HPDE6-E6E7 (cell line): ENCODE data around the gene HSPG2.
A peak's percentile ranks its signal among the peaks of the same experiment; 100 is the strongest.
"Not testable (repeated sequence)": the region's sequence is repeated elsewhere in the genome, so short reads cannot be mapped to it uniquely, and the experiment has no call there.

Source experiments
- DNase-seq: peaks from one replicate; pipeline ENCODE4 v3.0.0; 2011; ENCODE audit warnings: missing footprints; ENCODE audit errors: extremely low spot score

HSPG2 gene

DNA sequence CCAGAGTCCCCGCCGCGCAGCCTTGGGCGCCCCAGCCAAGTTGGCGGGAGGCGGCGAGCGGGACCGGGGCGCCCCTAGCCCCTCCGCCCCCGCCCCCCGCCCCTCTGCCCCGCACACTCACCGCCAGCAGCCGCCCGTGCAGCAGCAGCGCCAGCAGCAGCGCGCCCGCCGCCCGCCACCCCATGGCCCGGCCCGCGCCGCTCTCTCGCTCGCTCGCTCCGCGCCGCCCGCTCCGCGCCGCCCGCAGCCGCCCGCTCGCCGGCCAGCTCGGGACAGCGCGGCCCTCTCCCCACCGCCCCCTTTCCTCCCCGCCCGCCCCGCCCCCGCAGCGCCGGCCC, at the start of gene HSPG2:
Gene HSPG2, minus strand, starts transcription at position 277 of the 338 bp plus-strand sequence. Its CDS starts 93 bp downstream, at position 184.
- DNase-seq: no peak

DNA sequence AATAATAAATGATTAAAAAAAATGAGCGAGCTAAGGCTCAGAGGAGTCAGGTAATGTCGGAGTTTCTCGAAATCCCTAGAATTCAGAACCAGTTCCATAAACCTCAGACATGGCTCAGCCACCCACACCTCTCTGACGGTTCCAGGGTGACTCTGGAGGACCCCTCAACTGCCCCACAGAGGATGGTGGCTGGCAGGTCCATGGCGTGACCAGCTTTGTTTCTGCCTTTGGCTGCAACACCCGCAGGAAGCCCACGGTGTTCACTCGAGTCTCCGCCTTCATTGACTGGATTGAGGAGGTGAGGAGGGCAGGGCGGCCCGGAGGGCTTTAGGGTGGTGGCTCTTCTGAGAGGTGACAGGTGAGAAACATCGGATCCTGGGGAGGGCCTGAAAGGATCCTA, 49.3 kb upstream of the HSPG2 start:
- DNase-seq: not testable (repeated sequence)

DNA sequence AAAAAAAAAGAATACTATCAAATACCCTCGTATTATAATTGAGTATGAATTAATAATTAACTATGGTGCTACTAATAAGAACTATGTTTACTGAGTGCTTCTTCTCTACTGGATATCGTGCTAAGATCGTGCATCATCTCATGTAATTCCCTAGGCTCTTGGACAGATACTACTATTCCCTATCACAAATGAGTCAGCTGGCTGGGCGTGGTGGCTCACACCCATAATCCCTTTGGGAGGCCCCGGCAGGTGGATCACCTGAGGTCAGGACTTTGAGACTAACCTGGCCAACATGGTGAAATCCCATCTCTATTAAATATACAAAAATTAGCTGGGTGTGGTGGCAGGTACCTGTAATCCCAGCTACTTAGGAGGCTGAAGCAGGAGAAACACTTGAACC, 48.8 kb upstream of the HSPG2 start:
- not testable (repeated sequence) for DNase-seq

DNA sequence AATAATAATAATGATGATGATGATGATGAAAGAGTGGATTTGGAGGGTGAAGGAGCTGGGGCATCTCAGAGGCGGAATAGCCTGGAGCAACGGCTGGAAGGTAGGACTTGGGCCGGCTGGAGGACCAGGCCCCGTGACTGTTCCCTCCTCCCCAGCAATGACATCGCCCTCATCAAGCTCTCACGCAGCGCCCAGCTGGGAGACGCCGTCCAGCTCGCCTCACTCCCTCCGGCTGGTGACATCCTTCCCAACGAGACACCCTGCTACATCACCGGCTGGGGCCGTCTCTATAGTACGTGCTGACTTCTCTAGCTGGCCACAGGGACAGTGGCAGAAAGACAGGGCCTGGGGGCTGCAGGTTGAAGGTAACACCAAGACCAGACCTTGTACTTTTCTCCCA, 46.4 kb upstream of the HSPG2 start:
- DNase-seq: not testable (repeated sequence)

DNA sequence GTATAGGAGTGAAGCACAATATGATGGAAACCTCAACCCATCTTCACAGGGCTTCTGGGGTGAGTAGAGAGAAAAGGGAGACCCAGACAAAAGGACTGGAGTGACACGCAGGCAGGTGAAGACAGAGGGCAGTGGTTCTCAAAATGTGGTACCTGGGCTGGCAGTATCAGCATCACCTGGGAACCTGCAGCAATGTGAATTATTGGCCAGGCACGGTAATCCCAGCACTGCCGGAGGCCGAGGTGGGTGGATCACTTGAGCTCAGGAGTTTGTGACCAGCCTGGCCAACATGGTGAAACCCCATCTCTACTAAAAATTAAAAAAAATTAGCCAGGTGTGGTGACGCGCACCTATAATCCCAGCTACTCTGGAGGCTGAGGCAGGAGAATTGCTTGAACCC, 45.0 kb upstream of the HSPG2 start:
- not testable (repeated sequence) for DNase-seq

DNA sequence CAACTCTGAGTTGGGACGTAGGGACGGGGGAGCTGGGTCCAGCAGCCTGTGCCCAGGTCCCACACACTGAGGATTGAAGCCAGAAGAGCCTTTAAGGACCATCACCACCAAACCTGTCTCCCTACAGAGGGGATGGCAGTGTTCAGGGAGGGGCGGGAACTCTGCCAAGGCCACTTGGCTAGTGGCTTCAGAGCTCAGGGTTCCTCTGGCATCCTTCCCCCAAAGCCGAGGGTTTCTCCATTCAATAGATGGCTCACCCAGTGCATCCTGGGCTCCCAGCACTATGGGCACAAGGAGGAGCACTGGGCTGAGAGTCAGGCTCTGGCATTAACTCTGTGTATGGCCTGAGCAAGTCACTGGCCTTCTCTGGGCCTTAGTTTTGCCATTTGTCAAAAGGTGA, 44.1 kb upstream of the HSPG2 start:
- DNase-seq: not testable (repeated sequence)

DNA sequence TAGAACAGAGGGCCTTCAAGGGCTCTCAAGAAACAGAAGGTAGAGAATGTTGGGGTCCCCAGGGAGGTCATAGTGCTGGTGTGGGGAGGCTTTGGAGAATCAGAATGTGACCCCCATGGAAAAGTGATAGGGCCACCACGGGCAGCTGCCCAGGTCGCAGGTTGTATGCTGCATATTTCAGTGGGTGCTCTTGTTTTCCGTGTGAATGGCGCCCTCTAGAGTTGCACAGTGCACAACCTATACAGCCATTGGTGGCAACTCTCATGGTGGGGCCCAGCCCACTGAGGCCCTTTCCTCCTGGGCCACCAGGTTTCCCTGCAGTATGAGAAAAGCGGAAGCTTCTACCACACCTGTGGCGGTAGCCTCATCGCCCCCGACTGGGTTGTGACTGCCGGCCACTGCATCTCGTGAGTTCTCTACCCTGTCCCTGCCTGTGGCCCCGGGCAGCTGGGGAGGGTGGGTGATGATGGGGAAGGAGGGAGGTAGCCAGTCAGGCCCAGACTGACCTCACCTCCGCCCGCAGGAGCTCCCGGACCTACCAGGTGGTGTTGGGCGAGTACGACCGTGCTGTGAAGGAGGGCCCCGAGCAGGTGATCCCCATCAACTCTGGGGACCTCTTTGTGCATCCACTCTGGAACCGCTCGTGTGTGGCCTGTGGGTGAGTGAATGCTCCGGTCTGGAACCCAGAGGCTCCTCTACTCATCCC, 43.6 kb upstream of the HSPG2 start:
- DNase-seq: not testable (repeated sequence)

DNA sequence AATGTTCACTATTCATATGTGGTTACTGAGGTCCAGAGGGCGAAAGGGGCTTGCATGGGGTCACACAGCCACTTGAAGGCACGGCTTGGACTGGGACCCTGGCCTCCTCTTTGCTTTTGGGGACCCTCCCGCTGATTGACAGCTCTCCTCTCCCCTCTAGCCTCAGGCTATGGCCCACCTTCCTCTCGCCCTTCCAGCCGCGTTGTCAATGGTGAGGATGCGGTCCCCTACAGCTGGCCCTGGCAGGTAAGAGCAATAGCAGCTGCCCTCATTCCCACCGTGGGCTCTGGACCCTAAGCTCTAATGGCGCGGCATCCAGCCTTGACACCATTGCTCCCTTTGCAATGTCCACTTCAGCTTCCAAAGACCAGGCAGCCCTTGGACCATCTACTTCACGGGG, 41.1 kb upstream of the HSPG2 start:
- not testable (repeated sequence) for DNase-seq

DNA sequence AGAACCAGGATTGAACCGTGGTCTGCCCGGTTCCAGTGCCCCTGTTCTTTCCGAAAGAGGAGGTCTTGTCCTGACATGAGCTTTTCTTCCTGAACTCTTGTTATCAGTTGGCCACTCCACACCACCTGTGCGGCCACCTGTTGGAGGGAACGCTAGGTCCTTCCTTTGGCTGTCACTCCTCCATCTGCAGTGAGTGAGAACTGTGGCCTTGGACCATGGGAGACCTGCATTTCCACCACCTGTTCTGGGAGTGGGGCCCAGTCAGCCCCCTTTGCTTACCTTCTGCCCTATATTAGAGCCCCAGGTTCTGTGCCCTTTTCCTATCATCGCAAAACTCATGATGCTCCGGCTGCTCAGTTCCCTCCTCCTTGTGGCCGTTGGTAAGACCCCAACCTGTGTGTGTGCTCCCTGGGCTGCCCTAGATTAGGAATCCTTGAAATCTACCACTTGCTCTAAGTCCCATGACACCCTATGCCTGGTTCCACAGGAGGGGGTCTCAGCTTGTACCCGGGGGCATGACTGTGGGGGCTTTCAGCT, 39.7 kb upstream of the HSPG2 start, which contains the start of gene CELA3B:
Gene CELA3B, plus strand, starts transcription at position 320 of the 537 bp plus-strand sequence. Its CDS starts 18 bp downstream, at position 338.
- DNase-seq: not testable (repeated sequence)

DNA sequence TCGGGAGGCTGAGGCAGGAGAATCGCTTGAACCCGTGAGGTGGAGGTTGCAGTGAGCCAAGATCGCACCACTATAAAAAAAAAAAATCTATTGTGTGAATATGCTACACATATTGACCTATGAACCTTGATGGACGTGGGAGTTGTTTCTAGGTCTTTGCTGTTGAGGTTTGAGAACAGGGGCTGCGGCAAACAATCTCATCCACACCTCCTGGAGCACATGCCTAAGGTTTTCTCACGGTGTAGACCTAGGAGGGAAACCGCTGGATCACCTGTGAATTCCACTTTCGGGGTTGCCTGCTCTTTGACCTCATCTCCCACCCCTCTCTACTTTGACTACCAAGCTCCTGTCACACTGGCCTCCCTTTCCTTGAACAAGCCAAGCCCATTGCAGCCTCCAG, 38.2 kb upstream of the HSPG2 start:
- DNase-seq: not testable (repeated sequence)

DNA sequence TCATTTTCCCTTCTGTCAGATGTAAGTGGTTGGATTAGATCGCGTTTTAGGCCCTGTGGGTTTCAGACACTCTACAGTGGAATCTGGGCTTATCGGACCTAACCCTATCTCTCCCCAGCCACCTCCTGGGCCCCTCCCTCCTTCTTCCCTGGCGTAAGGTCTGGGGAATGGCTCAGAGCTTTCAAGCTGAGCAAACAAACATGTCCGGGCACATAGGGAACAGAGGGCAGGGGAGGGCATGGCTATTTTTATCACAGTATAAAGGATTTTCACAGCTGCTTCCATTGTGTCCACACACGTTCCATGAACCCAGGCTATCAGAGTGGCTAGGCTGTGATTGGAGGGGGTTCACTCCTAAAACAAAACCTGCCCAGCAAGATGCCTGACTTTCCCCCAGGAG, 37.6 kb upstream of the HSPG2 start:
- peak; percentile 53 for DNase-seq

DNA sequence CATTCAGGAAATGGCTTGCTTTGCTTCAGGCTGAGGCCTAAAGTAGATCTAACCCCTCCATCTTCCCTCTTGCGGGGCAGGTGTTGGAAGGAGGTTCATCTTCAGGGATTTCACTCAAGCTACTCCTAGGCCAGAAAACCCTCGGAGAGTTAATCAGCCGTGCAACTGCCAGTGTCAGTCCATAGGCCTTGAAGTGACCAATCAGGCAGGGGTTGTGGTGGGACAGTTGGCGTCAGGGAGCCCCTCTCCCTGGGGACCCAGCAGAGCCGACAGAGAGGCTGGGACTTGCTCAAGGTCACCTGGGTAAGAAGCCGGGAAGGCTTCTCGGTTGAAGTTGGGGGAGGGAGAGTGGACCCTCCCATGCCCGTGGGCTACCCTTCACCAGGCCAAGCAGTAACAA, 36.8 kb upstream of the HSPG2 start:
- DNase-seq: not testable (repeated sequence)

DNA sequence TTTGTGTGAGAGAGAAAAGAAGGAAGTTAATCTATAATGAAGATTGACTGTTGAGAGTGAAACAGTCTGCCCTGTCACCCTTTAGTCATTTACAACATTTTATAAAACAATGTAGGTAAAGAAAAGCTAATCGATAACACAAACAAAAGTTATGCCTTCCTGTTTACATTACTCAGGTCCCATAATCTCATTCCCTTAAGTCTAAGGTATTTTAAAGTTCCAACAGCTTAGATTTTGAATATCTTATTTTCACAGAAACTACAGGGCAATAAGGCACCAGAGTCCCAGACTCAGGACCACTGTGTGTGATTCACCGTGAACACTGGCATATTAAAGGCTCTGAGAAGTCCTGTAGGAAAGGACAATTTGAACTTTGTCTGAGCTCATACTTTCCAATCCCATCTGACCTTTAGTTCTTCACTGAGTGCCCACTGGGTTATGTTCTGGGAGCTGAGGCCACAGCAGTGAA, 35.9 kb upstream of the HSPG2 start:
- not testable (repeated sequence) for DNase-seq

DNA sequence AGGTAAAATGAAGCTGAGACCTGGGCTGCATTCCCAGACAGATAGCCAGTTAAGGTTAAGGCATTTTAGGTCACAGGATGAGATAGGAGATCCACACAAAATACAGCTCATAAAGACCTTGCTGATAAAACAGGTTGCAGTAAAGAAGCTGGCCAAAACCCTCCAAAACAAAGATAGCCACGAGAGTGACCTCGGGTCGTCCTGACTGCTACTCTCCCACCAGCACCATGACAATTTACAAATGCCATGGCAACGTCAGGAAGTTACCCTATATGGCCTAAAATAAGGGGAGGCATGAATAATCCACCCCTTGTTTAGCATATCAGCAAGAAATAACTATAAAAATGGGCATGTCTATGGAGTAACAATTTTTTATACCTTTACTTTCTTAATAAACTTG, 33.4 kb upstream of the HSPG2 start:
- not testable (repeated sequence) for DNase-seq

DNA sequence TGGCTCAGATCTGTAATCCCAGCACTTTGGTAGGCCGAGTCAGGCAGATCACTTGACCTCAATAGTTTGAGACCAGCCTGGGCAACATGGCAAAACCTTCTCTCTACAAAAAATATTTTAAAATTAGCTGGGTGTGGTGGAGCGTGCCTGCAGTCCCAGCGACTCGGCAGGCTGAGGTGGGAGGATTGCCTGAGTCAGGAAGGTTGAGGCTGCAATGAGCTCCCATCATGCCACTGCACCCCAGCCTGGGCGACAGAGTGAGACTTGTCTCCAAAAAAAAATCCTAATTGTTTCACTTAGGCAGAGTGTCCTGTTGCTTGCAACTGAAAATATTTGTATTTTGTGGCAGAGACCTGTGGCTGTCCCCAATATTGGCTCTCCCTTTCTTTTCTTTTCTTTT, 32.0 kb upstream of the HSPG2 start:
- DNase-seq: not testable (repeated sequence)

DNA sequence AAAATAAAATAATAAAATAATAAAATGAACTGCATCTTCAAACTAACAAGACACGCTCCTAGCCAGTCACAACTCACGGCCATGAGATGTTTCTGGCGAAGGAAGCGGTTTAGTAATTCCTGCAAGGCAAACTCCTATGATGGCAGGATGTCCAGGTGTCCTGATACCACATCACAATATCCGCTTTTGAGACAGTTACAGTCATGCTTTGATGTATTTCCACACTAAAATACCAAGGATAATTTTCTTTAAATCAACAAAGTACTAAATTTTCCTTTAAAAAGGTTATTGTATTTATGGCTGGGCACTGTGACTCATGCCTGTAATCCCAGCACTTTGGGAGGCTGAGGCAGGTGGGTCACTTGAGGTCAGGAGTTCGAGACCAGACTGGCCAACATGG, 30.1 kb upstream of the HSPG2 start:
- not testable (repeated sequence) for DNase-seq

DNA sequence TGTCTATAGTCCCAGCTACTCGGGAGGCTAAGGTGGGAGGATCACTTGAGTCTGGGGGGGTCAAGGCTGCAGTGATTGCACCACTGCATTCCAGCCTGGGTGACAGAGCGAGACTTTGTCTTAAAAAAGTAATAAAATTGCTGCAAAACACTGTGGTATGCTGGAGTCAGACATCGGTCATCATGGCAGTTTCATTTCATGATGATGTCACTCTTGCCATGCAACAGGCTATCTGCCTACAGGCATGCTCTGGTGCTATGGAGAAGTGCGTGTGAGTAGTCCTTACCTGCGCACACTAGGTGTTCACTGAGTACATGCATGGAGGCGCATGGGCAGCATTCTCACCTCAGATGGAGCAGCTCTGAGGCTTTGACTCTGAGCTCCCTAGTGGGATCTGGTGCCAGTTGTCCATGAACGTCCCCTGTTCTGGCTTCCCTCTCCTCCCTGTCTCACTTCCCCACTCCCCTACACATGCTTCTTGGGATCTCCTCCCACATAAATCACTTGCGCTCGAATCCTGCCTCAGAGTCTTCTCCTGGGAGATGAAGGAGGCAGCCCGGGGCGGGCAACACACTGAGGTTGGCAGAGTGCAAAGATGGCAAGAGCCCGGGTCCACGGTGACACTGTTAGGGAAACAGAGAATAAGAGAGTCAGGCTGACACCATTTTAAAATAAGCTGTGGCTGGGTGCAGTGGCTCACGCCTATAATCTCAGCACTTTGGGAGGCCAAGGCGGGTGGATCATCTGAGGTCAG, 29.3 kb upstream of the HSPG2 start:
- DNase-seq: no peak

DNA sequence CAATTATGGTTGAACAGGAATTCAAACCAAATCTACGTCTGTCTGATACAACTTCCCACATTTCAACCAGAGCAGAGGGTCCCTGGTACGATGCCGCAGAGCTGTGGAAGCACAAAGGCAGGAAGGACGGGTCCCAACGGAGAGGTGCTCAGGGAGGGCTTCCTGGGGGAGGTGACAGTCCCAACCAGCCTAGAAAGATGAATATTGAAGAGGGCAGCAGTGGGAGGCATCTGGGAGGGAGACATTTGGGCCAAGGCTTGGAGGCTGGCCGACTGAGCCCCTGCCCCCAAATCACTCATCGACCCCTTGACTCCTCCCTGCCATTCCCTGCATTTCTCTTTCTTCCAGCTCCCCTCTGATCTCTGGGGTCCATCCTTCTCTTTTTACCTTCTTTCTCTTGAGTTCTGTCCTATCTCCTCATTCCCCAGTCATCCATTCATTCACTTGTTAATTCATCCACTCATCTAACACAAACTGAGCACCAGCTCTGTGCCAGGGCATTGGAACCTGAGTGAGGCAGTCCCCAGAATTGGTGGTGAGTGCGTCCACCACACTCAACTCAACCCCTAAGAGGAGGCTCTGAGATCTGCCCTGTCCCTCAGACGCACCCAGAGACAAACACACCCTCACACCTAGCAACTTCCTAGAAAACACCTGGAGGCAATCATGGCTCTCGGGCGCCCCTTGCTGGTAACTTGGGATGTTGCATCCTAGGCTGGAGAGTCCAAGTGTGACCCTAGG, 26.5 kb upstream of the HSPG2 start:
- peak; percentile 64 for DNase-seq

DNA sequence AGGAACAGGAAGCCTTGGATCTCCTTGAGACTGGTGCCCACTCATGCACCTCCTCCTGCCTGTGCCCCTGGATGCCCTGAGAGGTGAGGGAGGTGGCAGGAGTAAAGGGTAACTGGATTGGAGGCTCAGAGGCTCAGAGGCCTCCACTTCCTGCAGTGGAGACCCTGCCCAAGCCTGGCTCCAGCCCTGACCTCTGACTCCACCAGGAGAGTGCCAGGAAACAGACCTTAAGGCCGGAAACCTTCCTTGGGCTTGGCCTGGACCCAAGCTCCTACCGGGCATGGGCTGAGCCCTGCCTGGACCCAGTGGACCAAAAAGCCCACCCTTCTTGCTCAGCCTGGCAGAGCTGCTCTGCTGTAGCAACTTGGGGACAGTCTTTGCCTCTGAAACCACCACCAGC, 24.7 kb upstream of the HSPG2 start:
- DNase-seq: no peak

DNA sequence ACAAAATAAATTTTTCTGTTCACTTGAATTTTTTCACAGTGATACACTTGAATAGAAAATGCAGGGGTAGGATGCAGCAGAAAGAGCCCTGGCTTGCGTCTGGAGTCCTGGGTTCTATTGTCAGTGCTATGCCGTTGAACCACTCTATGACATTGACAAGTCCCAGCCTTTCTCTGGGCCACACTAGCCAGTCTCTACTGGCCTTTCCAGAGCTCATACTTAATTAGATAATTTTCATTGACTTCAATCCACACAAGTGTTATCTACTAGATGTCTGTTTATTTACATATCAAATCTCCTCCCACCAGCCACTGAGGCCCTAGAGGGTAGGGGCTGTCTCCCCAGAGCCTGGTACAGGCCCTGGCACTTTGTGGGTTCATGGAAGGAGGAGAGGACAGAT, 24.2 kb upstream of the HSPG2 start:
- no peak for DNase-seq

DNA sequence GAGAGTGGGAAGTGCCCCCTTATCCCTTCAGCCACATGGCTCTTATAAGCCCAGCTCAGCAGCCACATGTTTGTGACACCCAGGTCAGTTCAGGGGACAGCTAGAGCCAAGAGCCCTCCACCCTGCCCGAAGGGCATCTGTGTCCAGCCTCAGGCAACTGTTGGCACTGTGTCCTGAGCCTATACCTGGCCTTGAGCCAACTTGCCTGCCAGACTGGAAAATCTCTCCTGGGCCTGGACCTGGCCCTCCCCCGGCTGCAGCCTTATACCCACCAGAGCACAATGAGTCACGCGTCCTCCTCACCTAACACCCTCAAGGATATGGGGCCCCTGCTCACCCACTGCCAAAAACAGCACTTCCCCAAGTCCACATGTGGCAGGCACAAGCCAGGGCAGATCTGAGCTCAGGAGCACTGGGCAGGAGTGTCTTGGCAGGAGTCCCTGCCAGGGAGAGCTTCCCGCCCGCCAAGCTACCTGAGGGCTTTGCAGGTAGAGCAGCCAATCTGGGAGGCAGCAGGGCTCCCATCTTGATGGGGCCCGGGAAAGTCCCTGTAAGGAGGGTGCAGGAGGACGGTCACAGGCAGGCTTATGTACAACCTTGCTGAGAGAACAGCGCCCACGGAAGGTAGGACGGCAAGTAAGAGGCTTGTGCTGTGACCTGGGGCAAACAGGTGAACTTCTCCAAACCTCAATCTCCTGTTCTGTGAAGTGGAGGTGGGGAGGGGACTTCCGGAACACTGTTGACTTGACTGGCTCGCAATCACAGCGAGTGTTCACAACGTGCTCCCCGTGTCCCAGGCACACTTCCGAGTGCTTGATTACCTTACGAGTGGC, 19.8 kb upstream of the HSPG2 start:
- DNase-seq: peak; percentile 97
